Stimulated activated CD8-positive, alpha-beta memory T cell treated with anti-CD3 and anti-CD28 coated beads, Interleukin-12 subunit alpha, Interleukin-12 subunit beta, amount 100 ng/mL, for 1 hour (primary cell): ENCODE measurements around the gene RAPGEF2.

Source experiments
- DNase-seq: peaks from one replicate; pipeline ENCODE4 v3.0.0-alpha.2; 2020; ENCODE audit warnings: low read depth

Gene RAPGEF2

GRCh38 chr4:159197260-159197884, 94.5 kb downstream of the RAPGEF2 start:
- DNase-seq = no peak

- no peak for DNase-seq
Measured at GRCh38 chr4:159197885-159198269, 95.0 kb downstream of the RAPGEF2 start.

- DNase-seq = no peak
Measured at GRCh38 chr4:159199826-159200225, 96.9 kb downstream of the RAPGEF2 start.

- DNase-seq = no peak
Measured at GRCh38 chr4:159201168-159201567, 98.3 kb downstream of the RAPGEF2 start.

GRCh38 chr4:159204566-159204965, 101.7 kb downstream of the RAPGEF2 start:
- no peak for DNase-seq

- no peak for DNase-seq
Measured at GRCh38 chr4:159205466-159205865, 102.6 kb downstream of the RAPGEF2 start.

- DNase-seq = no peak
Measured at GRCh38 chr4:159206427-159206871, 103.6 kb downstream of the RAPGEF2 start.

- DNase-seq = no peak
Measured at GRCh38 chr4:159209249-159209648, 106.4 kb downstream of the RAPGEF2 start.

GRCh38 chr4:159210975-159211374, 108.1 kb downstream of the RAPGEF2 start:
- DNase-seq = no peak

- no peak for DNase-seq
Measured at GRCh38 chr4:159212675-159213293, 109.9 kb downstream of the RAPGEF2 start.

- no peak for DNase-seq
Measured at GRCh38 chr4:159216834-159217233, 114.0 kb downstream of the RAPGEF2 start.

GRCh38 chr4:159219862-159220261, 117.0 kb downstream of the RAPGEF2 start:
- DNase-seq = no peak

- no peak for DNase-seq
Measured at GRCh38 chr4:159220353-159220752, 117.5 kb downstream of the RAPGEF2 start.

GRCh38 chr4:159221280-159221679, 118.4 kb downstream of the RAPGEF2 start:
- DNase-seq = no peak

- DNase-seq = no peak
Measured at GRCh38 chr4:159222043-159222552, 119.2 kb downstream of the RAPGEF2 start.

GRCh38 chr4:159224408-159224807, 121.5 kb downstream of the RAPGEF2 start:
- DNase-seq = no peak

GRCh38 chr4:159227378-159227777, 124.5 kb downstream of the RAPGEF2 start:
- DNase-seq = no peak

GRCh38 chr4:159227984-159228383, 125.1 kb downstream of the RAPGEF2 start:
- DNase-seq = no peak

GRCh38 chr4:159229164-159229563, 126.3 kb downstream of the RAPGEF2 start:
- no peak for DNase-seq

- no peak for DNase-seq
Measured at GRCh38 chr4:159232465-159233106, 129.7 kb downstream of the RAPGEF2 start.

GRCh38 chr4:159235779-159236368, 133.0 kb downstream of the RAPGEF2 start:
- DNase-seq = no peak

GRCh38 chr4:159237975-159238374, 135.1 kb downstream of the RAPGEF2 start:
- no peak for DNase-seq

- no peak for DNase-seq
Measured at GRCh38 chr4:159238631-159239030, 135.8 kb downstream of the RAPGEF2 start.
